OCI-LY3 (cell line): Measurements from ENCODE around the gene SORL1.

ENCODE experiments used
- H2AFZ ChIP-seq: fragments of 200-600, 300-600 bp; shearing (Covaris generic); 2 replicates; pipeline ENCODE4 v1.6.0; 2014; ENCODE audit warnings: antibody characterized with exemption, low read depth, low read length
- H3K27ac ChIP-seq: fragments of 200-600, 300-600 bp; sonication (generic); 2 replicates; pipeline ENCODE4 v1.5.1; 2014; ENCODE audit warnings: mild to moderate bottlenecking, low read length, moderate library complexity, mixed read lengths
- H3K27me3 ChIP-seq: fragments of 200-600, 300-600 bp; sonication (generic); 2 replicates; pipeline ENCODE4 v1.6.1; 2014; ENCODE audit warnings: low read depth, low read length, mixed read lengths
- H3K36me3 ChIP-seq: fragments of 200-600, 300-600 bp; sonication (generic); replicated peaks from 2 replicates; pipeline ENCODE3; 2014; ENCODE audit warnings: low read depth, low read length, mixed read lengths
- H3K4me1 ChIP-seq: fragments of 300-600, 200-600 bp; sonication (generic); 2 replicates; pipeline ENCODE4 v1.6.1; 2014; ENCODE audit warnings: low read length, mixed read lengths
- H3K4me2 ChIP-seq: fragments of 200-600, 300-600 bp; sonication (generic); 2 replicates; pipeline ENCODE4 v1.6.1; 2014; ENCODE audit warnings: low read length, mixed read lengths
- H3K4me3 ChIP-seq: fragments of 300-600, 200-600 bp; sonication (generic); 2 replicates; pipeline ENCODE4 v1.5.1; 2014; ENCODE audit warnings: antibody characterized with exemption, mild to moderate bottlenecking, low read length, moderate library complexity
- H3K79me2 ChIP-seq: fragments of 300-600, 200-600 bp; shearing (Covaris generic); 2 replicates; pipeline ENCODE4 v1.6.1; 2014; ENCODE audit warnings: mild to moderate bottlenecking, low read length, mixed read lengths
- H3K9ac ChIP-seq: fragments of 300-600, 200-600 bp; shearing (Covaris generic); 2 replicates; pipeline ENCODE4 v1.6.0; 2014; ENCODE audit warnings: mild to moderate bottlenecking, low read length, moderate library complexity
- H3K9me3 ChIP-seq: fragments of 200-600, 300-600 bp; shearing (Covaris generic); 2 replicates; pipeline ENCODE4 v1.6.1; 2014; ENCODE audit warnings: low read length, mixed read lengths; ENCODE audit not compliant: insufficient read depth
- H4K20me1 ChIP-seq: fragments of 200-600, 300-600 bp; sonication (generic); 2 replicates; pipeline ENCODE4 v1.6.1; 2016; ENCODE audit warnings: low read length, mixed read lengths; ENCODE audit not compliant: insufficient read depth
- EZH2phosphoT487 ChIP-seq: fragments of 200-600 bp; shearing (Covaris generic); IDR thresholded peaks from 2 replicates; pipeline ENCODE4 v1.6.1; 2018; ENCODE audit warnings: antibody characterized with exemption, mixed run types, low read depth
- TF ChIP-seq, protein P1 (sequence below): fragments of 200-600, 300-600 bp; sonication (generic); IDR thresholded peaks from 2 replicates; pipeline ENCODE4 v1.5.1; 2014; ENCODE audit warnings: antibody characterized with exemption, low read length, low read depth

SORL1 gene

DNA sequence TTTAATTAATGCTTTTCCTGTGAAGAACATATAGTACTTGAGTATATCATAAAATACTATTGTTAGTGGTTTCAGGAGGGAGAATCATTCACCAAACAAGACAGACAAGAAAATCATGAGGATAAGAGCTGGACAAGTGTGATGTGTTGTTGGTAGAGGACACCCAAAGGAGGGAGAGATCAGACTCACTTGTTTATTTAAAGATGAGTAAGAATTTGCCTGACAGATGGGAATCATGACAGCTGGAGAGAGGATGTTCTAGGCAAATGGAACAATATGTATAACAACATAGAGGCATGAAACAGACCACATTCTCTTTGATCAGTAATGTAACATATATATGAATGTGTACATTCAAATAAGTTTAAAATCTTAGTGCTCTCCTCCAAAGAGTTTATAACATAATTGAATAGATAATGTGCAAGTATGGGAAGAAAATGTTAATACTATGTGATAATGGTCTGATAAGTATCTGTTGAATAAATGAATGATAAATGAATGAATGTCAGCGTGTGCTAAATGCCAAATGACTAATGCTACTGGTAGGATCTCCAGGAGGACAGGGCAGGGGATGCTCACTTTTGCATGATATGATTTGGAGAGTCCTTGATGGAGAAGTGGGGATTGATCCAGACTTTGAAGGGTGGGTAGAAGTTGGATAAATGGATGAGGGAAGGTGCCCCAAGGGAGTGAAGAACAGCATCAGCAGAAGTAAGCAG, 229.6 kb downstream of the SORL1 start:
- TF ChIP-seq, protein P1, sequence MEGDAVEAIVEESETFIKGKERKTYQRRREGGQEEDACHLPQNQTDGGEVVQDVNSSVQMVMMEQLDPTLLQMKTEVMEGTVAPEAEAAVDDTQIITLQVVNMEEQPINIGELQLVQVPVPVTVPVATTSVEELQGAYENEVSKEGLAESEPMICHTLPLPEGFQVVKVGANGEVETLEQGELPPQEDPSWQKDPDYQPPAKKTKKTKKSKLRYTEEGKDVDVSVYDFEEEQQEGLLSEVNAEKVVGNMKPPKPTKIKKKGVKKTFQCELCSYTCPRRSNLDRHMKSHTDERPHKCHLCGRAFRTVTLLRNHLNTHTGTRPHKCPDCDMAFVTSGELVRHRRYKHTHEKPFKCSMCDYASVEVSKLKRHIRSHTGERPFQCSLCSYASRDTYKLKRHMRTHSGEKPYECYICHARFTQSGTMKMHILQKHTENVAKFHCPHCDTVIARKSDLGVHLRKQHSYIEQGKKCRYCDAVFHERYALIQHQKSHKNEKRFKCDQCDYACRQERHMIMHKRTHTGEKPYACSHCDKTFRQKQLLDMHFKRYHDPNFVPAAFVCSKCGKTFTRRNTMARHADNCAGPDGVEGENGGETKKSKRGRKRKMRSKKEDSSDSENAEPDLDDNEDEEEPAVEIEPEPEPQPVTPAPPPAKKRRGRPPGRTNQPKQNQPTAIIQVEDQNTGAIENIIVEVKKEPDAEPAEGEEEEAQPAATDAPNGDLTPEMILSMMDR = no peak
- no peak for TF ChIP-seq EZH2phosphoT487

More for the DNA sequence above, 229.6 kb downstream of the SORL1 start:
- Histone ChIP-seq H3K4me3 (no peak overlapping the region), H3K36me3 (no peaks in the 10 kb centered on the region), H3K27ac (no peak overlapping the region), H3K27me3 (no peaks in the 10 kb centered on the region), H4K20me1 (no peaks in the 10 kb centered on the region), H3K4me1 (peaks cover 16% of the 10 kb centered on the region), H2AFZ (no peak overlapping the region), H3K9me3 (no peaks in the 10 kb centered on the region), H3K9ac (no peak overlapping the region), H3K79me2 (no peaks in the 10 kb centered on the region), H3K4me2 (no peak overlapping the region)
